Fibroblast of lung (primary cell): Measurements from ENCODE around the gene VAMP7. TPM values are rescaled to one million over a fixed set of nuclear protein-coding genes. Genes with fewer than 3 reads are reported as not detected.

ENCODE experiments used
- DNase-seq, 2 donors: peaks; one replicate each; pipeline versions ENCODE4 v3.0.0 to v3.0.0-alpha.2; 2010; ENCODE audit warnings: low read depth in 2 of 2
- H2AFZ ChIP-seq: 2 replicates; pipeline ENCODE4 v1.5.1; 2012; ENCODE audit warnings: low read length, control low read depth, inconsistent platforms
- H3K27ac ChIP-seq: 2 replicates; pipeline ENCODE4 v1.5.1; 2011; ENCODE audit warnings: low read length, control low read depth; ENCODE audit not compliant: insufficient read depth
- H3K27me3 ChIP-seq: 2 replicates; pipeline ENCODE4 v1.5.1; 2011; ENCODE audit warnings: mild to moderate bottlenecking, low read length; ENCODE audit not compliant: control insufficient read depth, insufficient read depth
- H3K36me3 ChIP-seq: 2 replicates; pipeline ENCODE4 v1.5.1; 2011; ENCODE audit warnings: low read length; ENCODE audit not compliant: control insufficient read depth, insufficient read depth
- H3K4me1 ChIP-seq: 2 replicates; pipeline ENCODE4 v1.5.1; 2011; ENCODE audit warnings: low read length; ENCODE audit not compliant: control insufficient read depth, insufficient read depth; ENCODE audit errors: extremely low read depth
- H3K4me2 ChIP-seq: 2 replicates; pipeline ENCODE4 v1.5.1; 2011; ENCODE audit warnings: low read length, control low read depth; ENCODE audit not compliant: insufficient read depth; ENCODE audit errors: extremely low read depth
- H3K4me3 ChIP-seq, 4 experiments: fragments of 200-600 bp in 1 of 4; sonication (generic) in 1 of 4; replicated peaks in 1 of 4; 2 replicates each; pipeline ENCODE4 v1.5.1; 2011 to 2016; ENCODE audit warnings: low read length in 4 of 4, low read depth in 3 of 4, mild to moderate bottlenecking in 3 of 4, control low read depth in 2 of 4, inconsistent platforms in 1 of 4, mixed read lengths in 1 of 4; ENCODE audit not compliant: insufficient read depth in 1 of 4; ENCODE audit errors: control extremely low read depth in 1 of 4
- H3K79me2 ChIP-seq: 2 replicates; pipeline ENCODE4 v1.5.1; 2012; ENCODE audit warnings: mild to moderate bottlenecking, low read length, inconsistent platforms; ENCODE audit not compliant: control insufficient read depth, insufficient read depth
- H3K9ac ChIP-seq: 2 replicates; pipeline ENCODE4 v1.5.1; 2011; ENCODE audit warnings: mild to moderate bottlenecking, low read length, control low read depth; ENCODE audit not compliant: insufficient read depth
- H3K9me3 ChIP-seq: 2 replicates; pipeline ENCODE4 v1.5.1; 2012; ENCODE audit warnings: low read depth, low read length; ENCODE audit not compliant: control insufficient read depth, insufficient read depth
- H4K20me1 ChIP-seq: 2 replicates; pipeline ENCODE4 v1.5.1; 2011; ENCODE audit warnings: low read length; ENCODE audit not compliant: control insufficient read depth, insufficient read depth; ENCODE audit errors: extremely low read depth
- EZH2 ChIP-seq: IDR thresholded peaks from 2 replicates; pipeline ENCODE4 v1.5.1; 2012; ENCODE audit warnings: low read length, control low read depth, mild to moderate bottlenecking; ENCODE audit errors: missing control alignments
- polyA plus RNA-seq, 2 donors: library from polyadenylated mRNA; depleted of rRNA in 1 of 2; stranded (reverse) in 1 of 2; unstranded in 1 of 2; fragments of >200 nt; gene quantifications; 2 replicates each; pipeline ENCODE4 v1.2.1, GENCODE V29; 2011 to 2012; ENCODE audit warnings: missing spikeins in 1 of 2
- total RNA-seq: library from RNA; depleted of rRNA; stranded (reverse); fragments of >200 nt; gene quantifications from 2 replicates; pipeline ENCODE4 v1.2.1, GENCODE V29; 2014
- TF ChIP-seq, protein P1 (sequence below), 2 donors: IDR thresholded peaks in 1 of 2; conservative IDR thresholded peaks in 1 of 2; 1 replicate in 1 of 2; 2 replicates in 1 of 2; pipeline ENCODE4 v1.5.1; 2011 to 2012; ENCODE audit warnings: low read length in 2 of 2, control low read depth in 1 of 2, inconsistent platforms in 1 of 2, low read depth in 1 of 2, mild to moderate bottlenecking in 1 of 2

Gene VAMP7
- total and polyA plus RNA-seq, 2 donors (not counting 1 experiment from before 2014, with no cell fraction given): 40.1 to 68.4 TPM

DNA sequence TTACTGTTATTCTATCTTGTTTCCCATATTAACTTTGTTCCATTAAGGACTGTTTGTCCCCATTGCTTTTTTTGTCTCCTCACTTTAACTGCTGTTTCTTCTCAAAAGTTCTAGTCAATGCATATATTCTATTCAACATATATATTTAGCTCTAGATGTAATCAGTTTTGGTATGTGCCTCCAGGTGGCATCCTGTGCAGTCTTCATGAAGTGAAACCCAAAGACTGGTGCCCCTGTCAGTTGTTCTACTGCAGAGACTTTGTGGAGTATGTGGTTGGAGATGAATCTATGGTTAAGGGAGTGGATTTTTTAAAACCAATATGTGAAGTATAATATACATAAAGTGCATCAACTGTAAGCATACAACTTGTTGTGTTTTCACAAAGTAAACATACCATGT is 57.0 kb downstream of the VAMP7 start:
- Histone ChIP-seq H3K4me3 (no peak overlapping the region), H3K36me3 (no peaks in the 10 kb centered on the region), H3K79me2 (no peaks in the 10 kb centered on the region), H3K27me3 (no peaks in the 10 kb centered on the region), H3K9ac (no peak overlapping the region), H3K9me3 (no peaks in the 10 kb centered on the region), H4K20me1 (no peaks in the 10 kb centered on the region), H2AFZ (no peak overlapping the region), H3K27ac (no peak overlapping the region), H3K4me2 (no peak overlapping the region), H3K4me1 (no peaks in the 10 kb centered on the region)
- DNase-seq: no peak
- TF ChIP-seq, protein P1, sequence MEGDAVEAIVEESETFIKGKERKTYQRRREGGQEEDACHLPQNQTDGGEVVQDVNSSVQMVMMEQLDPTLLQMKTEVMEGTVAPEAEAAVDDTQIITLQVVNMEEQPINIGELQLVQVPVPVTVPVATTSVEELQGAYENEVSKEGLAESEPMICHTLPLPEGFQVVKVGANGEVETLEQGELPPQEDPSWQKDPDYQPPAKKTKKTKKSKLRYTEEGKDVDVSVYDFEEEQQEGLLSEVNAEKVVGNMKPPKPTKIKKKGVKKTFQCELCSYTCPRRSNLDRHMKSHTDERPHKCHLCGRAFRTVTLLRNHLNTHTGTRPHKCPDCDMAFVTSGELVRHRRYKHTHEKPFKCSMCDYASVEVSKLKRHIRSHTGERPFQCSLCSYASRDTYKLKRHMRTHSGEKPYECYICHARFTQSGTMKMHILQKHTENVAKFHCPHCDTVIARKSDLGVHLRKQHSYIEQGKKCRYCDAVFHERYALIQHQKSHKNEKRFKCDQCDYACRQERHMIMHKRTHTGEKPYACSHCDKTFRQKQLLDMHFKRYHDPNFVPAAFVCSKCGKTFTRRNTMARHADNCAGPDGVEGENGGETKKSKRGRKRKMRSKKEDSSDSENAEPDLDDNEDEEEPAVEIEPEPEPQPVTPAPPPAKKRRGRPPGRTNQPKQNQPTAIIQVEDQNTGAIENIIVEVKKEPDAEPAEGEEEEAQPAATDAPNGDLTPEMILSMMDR (conservative IDR thresholded peaks at IDR 0.05 in 1 of 2, IDR thresholded peaks at IDR 0.05 in 1 of 2; ENCODE audit: low read depth in 1 of 2, low read length in 2 of 2): no peak
- no peak for TF ChIP-seq EZH2

DNA sequence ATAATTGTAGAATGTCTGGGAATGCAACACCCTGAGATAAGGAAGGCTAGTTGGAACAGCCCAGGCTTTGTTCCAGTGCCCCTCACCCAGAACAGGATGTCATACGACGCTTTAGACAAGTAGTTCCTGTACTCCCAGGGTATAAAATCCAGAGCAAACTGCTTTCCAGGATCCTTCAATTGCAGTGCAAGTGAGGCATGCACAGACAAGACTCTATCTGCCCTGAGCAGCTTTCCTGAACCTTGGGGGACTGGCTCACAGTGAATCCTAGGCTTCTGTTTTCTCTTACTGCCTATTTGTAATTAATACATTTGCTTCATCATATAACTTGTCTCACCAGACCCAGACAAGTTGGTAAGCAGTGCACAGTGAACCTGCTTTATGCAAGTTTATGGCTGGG is 68.0 kb downstream of the VAMP7 start:
- Histone ChIP-seq H3K27ac (no peak overlapping the region), H3K4me3 (no peak overlapping the region), H3K27me3 (no peaks in the 10 kb centered on the region), H2AFZ (no peak overlapping the region), H4K20me1 (no peaks in the 10 kb centered on the region), H3K79me2 (no peaks in the 10 kb centered on the region), H3K9ac (no peak overlapping the region), H3K4me1 (no peaks in the 10 kb centered on the region), H3K36me3 (no peaks in the 10 kb centered on the region), H3K9me3 (no peaks in the 10 kb centered on the region), H3K4me2 (no peak overlapping the region)
- no peak for TF ChIP-seq EZH2
- TF ChIP-seq, protein P1 (conservative IDR thresholded peaks at IDR 0.05 in 1 of 2, IDR thresholded peaks at IDR 0.05 in 1 of 2; ENCODE audit: low read depth in 1 of 2, low read length in 2 of 2): no peak
- no peak for DNase-seq

DNA sequence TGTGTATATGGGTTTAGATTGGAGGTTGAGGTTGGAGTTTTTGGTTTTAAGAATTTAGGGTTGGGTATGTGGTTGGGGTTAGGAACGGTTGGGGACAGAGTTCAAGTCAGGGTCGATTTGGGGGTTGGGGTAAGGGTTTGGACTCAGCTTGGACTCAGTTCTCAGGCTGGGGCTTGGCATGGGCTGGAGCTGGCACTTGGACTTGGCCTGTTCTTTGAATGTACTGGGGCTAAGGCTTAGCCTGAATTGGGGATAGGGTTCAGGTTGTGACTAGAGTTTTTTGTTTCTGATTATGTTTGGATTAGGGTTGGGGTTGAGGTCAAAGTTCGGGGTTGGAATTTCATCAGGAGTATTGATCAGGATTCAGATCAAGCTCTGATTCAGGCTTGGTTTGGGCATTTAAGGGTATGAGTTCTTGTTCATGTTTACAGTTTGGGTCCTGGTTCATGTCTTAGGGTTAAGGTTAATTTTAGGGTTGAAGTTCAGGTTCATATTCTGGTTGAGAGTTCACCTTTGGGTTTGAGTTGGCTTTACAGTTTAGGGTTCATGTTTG is 70.2 kb downstream of the VAMP7 start:
- no peaks in the 10 kb centered on the region for H3K27me3 ChIP-seq
- H3K4me2 ChIP-seq: no peak overlapping the region
- no peak overlapping the region for H3K9ac ChIP-seq
- DNase-seq: no peak
- H3K9me3 ChIP-seq: no peaks in the 10 kb centered on the region
- H3K4me3 ChIP-seq: no peak overlapping the region
- H3K4me1 ChIP-seq: no peaks in the 10 kb centered on the region
- no peaks in the 10 kb centered on the region for H3K79me2 ChIP-seq
- no peaks in the 10 kb centered on the region for H4K20me1 ChIP-seq
- no peak overlapping the region for H3K27ac ChIP-seq
- H2AFZ ChIP-seq: no peak overlapping the region
- TF ChIP-seq EZH2: no peak
- TF ChIP-seq, protein P1 (conservative IDR thresholded peaks at IDR 0.05 in 1 of 2, IDR thresholded peaks at IDR 0.05 in 1 of 2; ENCODE audit: low read depth in 1 of 2, low read length in 2 of 2): no peak
- H3K36me3 ChIP-seq: no peaks in the 10 kb centered on the region
